Activated CD8-positive, alpha-beta memory T cell treated with anti-CD3 and anti-CD28 coated beads, Interleukin-2, amount 50 U/mL, for 4 hours (primary cell): ENCODE data around the gene MUC6.
"Not testable (repeated sequence)": the region's sequence is repeated elsewhere in the genome, so short reads cannot be mapped to it uniquely, and the experiment has no call there.

Experiments used
- DNase-seq: peaks from one replicate; pipeline ENCODE4 v3.0.0-alpha.2; 2020

The MUC6 gene

GRCh38 chr11:1022908-1023810 lies 13.4 kb downstream of the MUC6 start:
- no peak for DNase-seq

DNA sequence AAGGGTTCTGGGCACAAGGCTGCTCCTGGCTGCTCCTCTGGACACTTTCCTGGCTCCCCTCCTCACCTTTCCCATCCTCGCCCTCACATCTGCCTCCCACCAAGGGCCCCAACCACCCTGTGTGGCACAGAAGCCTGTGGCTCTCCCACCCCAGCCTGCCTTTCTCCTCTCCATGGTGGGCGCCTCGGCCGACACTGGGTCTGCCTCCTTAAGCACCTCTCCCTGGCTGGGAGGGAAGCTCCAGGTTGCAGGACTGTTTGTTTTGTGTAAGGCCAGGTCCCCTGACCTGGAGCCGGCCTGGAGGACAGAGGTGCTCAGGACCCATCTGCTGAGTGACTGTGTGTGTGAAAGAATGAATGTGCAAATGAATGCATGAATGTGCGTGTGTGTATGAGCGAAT lies 14.1 kb downstream of the MUC6 start:
- DNase-seq = no peak

- no peak for DNase-seq
These were observed 16.2 kb downstream of the MUC6 start for GRCh38 chr11:1020211-1020905.

- no peak for DNase-seq
These were observed 17.1 kb downstream of the MUC6 start for GRCh38 chr11:1019321-1019910.

DNA sequence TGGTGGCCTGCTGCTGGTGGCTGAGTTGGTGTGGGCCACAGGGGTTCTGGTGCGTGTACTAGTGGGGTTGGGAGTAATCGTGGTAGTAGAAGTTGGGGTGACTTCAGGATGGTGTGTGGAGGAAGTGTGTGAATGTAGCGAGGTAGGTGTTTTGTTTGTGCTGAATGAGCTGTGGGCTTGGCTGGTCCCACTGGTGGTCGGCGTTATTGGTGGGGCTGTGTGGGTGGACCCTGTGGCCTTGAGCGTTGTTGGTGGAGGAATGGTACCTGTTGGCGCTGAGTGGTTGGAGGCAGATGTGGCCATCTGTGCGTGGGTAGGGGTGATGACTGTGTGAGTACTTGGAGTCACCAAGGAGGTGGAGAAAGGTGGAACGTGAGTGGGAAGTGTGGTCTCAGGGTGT lies 18.4 kb downstream of the MUC6 start:
- DNase-seq = no peak

- DNase-seq = no peak
These were observed 19.1 kb downstream of the MUC6 start for GRCh38 chr11:1017269-1018005.

GRCh38 chr11:1016610-1017126 lies 19.9 kb downstream of the MUC6 start:
- DNase-seq = not testable (repeated sequence)

- no peak for DNase-seq
These were observed 20.5 kb downstream of the MUC6 start for GRCh38 chr11:1015826-1016545.

GRCh38 chr11:1015064-1015463 lies 21.5 kb downstream of the MUC6 start:
- no peak for DNase-seq

GRCh38 chr11:1014276-1014675 lies 22.2 kb downstream of the MUC6 start:
- DNase-seq = no peak

DNA sequence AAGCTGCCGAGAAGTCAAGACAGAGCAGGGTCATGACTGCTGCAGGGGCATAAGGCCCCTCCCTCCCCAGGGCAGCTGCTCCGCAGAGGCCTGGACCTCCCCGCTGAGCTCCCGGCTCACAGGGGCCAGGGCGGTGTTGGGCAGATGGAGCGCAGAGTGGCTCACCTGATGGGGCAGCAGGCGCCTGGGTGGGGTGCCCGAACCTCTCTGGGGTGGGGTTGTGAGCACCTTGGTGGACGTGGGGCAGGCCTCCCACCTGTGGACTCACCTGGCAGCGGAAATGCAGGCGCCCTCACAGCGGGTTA lies 22.9 kb downstream of the MUC6 start:
- no peak for DNase-seq

DNA sequence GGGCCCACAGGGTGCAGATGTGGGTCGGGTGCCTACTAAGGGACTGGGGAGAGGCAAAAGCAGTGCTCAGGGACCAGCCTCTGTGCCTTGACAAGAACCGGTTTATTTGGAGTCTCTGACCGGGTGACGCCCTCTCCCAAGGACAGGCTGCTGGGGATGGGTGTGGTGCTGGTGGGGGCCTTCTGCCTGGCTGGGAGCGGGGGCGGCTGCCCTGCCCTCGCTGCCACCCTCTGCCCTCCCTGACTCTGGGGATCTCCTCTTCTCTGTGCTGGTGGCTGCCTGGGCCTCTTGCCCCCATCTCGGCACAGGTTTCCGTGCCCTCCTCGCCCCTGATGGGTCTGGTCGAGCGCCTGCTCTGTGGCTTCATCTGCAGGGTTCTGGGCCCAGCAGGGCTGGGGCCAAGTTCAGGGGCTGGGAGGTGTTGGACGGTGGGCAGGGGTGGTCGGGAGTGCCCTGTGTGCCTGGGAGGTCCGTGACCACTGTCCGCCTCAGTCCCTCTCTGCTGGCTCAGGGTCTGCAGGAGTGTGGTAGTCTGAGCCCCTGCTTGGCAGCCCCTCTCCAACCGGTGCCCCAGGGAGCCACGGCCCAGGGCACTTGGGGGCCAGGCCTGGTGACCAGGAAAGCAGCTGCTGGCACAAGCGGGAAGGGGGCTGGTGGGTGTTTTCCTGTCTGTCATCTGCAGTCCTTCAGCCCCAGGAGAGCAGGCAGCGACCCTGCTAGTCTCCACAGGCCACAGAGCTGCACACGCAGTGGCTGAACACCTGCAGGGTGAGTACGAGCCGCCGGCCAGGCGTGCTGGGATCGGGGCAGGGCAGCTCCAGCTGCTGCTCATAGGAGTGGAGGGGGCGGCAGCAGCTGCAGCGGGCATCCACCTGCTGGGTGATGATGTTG lies 23.5 kb downstream of the MUC6 start:
- no peak for DNase-seq

GRCh38 chr11:1012291-1012690 lies 24.2 kb downstream of the MUC6 start:
- DNase-seq = no peak

GRCh38 chr11:1011320-1011698 lies 25.2 kb downstream of the MUC6 start:
- DNase-seq = no peak

GRCh38 chr11:1010551-1011319 lies 25.8 kb downstream of the MUC6 start:
- no peak for DNase-seq

GRCh38 chr11:1009991-1010390 lies 26.5 kb downstream of the MUC6 start:
- DNase-seq = no peak

GRCh38 chr11:1009371-1009770 lies 27.1 kb downstream of the MUC6 start:
- no peak for DNase-seq

DNA sequence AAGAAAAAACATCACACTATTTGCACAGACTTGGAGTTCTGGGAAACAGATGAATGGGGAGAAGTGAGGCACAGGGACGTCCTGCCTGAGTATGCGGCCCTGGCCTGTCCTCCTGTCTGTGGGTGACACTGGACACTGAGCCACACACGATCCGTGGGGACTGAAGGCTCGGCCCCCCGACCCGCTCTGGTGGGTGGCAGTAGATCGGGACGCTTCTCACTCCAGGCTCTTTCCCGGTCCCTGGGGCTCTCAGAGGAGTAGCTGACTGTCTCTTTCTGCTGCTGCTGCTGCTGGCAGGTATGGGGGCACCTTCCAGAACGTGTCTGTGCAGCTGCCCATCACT lies 27.7 kb downstream of the MUC6 start:
- DNase-seq = no peak

GRCh38 chr11:1008001-1008802 lies 28.3 kb downstream of the MUC6 start:
- DNase-seq = no peak

- DNase-seq = no peak
These were observed 29.2 kb downstream of the MUC6 start for GRCh38 chr11:1007279-1007678.
